ENCODE measurements around the gene LPP.

- TF ChIP-seq, protein P1, sequence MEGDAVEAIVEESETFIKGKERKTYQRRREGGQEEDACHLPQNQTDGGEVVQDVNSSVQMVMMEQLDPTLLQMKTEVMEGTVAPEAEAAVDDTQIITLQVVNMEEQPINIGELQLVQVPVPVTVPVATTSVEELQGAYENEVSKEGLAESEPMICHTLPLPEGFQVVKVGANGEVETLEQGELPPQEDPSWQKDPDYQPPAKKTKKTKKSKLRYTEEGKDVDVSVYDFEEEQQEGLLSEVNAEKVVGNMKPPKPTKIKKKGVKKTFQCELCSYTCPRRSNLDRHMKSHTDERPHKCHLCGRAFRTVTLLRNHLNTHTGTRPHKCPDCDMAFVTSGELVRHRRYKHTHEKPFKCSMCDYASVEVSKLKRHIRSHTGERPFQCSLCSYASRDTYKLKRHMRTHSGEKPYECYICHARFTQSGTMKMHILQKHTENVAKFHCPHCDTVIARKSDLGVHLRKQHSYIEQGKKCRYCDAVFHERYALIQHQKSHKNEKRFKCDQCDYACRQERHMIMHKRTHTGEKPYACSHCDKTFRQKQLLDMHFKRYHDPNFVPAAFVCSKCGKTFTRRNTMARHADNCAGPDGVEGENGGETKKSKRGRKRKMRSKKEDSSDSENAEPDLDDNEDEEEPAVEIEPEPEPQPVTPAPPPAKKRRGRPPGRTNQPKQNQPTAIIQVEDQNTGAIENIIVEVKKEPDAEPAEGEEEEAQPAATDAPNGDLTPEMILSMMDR (IDR thresholded peaks at IDR 0.05), result no peak
- no peak for TF ChIP-seq EZH2 (IDR thresholded peaks at IDR 0.05; ENCODE audit: borderline replicate concordance, insufficient read depth, low read depth, low read length, poor library complexity, severe bottlenecking)
Measured at GRCh38 chr3:188360364-188360881, 206.5 kb downstream of the LPP start.
